IPS-15b (cell line): ENCODE data around the gene VMP1.
A peak's percentile ranks its signal among the peaks of the same experiment; 100 is the strongest.
"Not testable (repeated sequence)": the region's sequence is repeated elsewhere in the genome, so short reads cannot be mapped to it uniquely, and the experiment has no call there.

ENCODE experiments used
- H3K27me3 ChIP-seq: one replicate; pipeline ENCODE4 v1.6.1; 2013; ENCODE audit warnings: low read length; ENCODE audit not compliant: control insufficient read depth, insufficient read depth
- H3K36me3 ChIP-seq: one replicate; pipeline ENCODE4 v1.6.1; 2013; ENCODE audit warnings: low read length; ENCODE audit not compliant: control insufficient read depth, insufficient read depth
- H3K4me1 ChIP-seq: one replicate; pipeline ENCODE4 v1.6.1; 2013; ENCODE audit warnings: mild to moderate bottlenecking, low read length; ENCODE audit not compliant: control insufficient read depth, insufficient read depth
- H3K4me3 ChIP-seq: one replicate; pipeline ENCODE4 v1.5.1; 2013; ENCODE audit warnings: low read depth, low read length
- H3K9ac ChIP-seq: one replicate; pipeline ENCODE4 v1.6.1; 2013; ENCODE audit warnings: low read depth, mild to moderate bottlenecking, low read length
- H3K9me3 ChIP-seq: one replicate; pipeline ENCODE4 v1.6.1; 2013; ENCODE audit warnings: mild to moderate bottlenecking, low read length; ENCODE audit not compliant: control insufficient read depth, insufficient read depth

VMP1 gene

DNA sequence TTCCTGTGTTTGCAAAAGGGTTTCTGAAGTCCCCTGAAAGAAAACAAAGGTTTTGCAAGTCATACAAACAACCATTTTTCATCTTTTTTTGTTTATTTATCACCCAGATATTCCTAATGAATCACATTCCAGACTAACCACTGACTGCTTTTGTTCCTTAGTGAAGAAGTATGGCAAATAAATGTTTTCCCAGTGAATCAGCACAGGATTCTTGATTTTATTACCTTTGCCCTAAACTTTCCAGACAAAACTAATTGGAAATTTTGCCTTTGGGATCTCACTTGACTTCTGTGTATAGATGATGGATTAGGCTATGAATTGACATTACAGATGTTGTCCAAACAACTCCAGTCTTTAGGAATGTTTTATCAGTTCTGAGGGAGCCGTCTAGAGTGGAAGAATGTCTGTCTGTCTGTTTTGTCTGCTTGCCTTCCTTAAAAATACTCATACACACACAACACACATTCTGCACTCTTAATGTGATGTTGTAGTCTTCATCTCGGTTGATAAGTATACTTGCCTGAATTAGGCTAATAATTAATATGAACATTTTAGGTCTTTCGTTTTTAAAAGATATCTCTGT, 48.9 kb downstream of the VMP1 start:
- H3K4me3 ChIP-seq: no peak overlapping the region
- no peaks in the 10 kb centered on the region for H3K4me1 ChIP-seq
- no peak overlapping the region for H3K9ac ChIP-seq
- no peaks in the 10 kb centered on the region for H3K9me3 ChIP-seq
- H3K36me3 ChIP-seq: no peaks in the 10 kb centered on the region
- H3K27me3 ChIP-seq: no peaks in the 10 kb centered on the region

- H3K9ac ChIP-seq: no peak overlapping the region
- H3K27me3 ChIP-seq: no peaks in the 10 kb centered on the region
- no peak overlapping the region for H3K4me3 ChIP-seq
- H3K9me3 ChIP-seq: no peaks in the 10 kb centered on the region
- H3K36me3 ChIP-seq: no peaks in the 10 kb centered on the region
- peaks cover 3% of the 10 kb centered on the region for H3K4me1 ChIP-seq
Observed at GRCh38 chr17:59757043-59757442, 49.6 kb downstream of the VMP1 start.

- Histone ChIP-seq H3K27me3 (no peaks in the 10 kb centered on the region), H3K9me3 (no peaks in the 10 kb centered on the region), H3K36me3 (no peaks in the 10 kb centered on the region), H3K4me1 (peaks cover 3% of the 10 kb centered on the region), H3K4me3 (no peak overlapping the region), H3K9ac (no peak overlapping the region)
Observed at GRCh38 chr17:59757470-59757869, 50.0 kb downstream of the VMP1 start.

- Histone ChIP-seq H3K9me3 (no peaks in the 10 kb centered on the region), H3K36me3 (no peaks in the 10 kb centered on the region), H3K4me3 (no peak overlapping the region), H3K4me1 (peaks cover 3% of the 10 kb centered on the region), H3K27me3 (no peaks in the 10 kb centered on the region), H3K9ac (no peak overlapping the region)
Observed at GRCh38 chr17:59757881-59758385, 50.5 kb downstream of the VMP1 start.

DNA sequence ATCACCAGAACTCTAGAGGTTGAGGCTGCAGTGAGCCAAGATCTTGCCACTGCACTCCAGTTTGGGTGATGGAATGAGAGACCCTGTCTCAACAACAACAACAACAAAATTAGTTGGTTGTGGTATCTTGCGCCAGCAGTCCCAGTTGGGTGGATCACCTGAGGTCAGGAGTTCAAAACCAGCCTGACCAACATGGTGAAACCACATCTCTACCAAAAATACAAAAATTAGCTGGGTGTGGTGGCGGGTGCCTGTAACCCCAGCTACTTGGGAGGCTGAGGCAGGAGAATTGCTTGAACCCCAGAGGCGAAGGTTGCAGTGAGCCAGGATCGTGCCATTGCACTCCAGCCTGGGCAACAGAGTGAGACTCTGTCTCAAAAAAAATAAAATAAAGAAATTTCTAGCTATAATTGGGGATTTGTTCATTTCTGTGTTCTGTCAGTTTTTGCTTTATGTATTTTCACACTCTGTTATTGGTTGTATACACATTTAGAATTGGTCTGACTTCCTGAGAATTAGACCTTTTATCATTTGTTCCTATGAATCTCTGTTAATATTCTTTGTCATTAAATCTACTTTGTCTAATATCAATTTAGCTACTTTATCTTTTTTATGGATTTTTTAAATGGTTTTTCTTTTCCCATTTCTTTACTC, 51.7 kb downstream of the VMP1 start:
- not testable (repeated sequence) for H3K4me1 ChIP-seq, H3K9ac ChIP-seq, H3K36me3 ChIP-seq, H3K4me3 ChIP-seq, H3K27me3 ChIP-seq, H3K9me3 ChIP-seq

GRCh38 chr17:59760160-59760559, 52.7 kb downstream of the VMP1 start:
- Histone ChIP-seq H3K9ac (no peak overlapping the region), H3K4me3 (no peak overlapping the region), H3K4me1 (peaks cover 3% of the 10 kb centered on the region), H3K9me3 (no peaks in the 10 kb centered on the region), H3K27me3 (no peaks in the 10 kb centered on the region), H3K36me3 (no peaks in the 10 kb centered on the region)

DNA sequence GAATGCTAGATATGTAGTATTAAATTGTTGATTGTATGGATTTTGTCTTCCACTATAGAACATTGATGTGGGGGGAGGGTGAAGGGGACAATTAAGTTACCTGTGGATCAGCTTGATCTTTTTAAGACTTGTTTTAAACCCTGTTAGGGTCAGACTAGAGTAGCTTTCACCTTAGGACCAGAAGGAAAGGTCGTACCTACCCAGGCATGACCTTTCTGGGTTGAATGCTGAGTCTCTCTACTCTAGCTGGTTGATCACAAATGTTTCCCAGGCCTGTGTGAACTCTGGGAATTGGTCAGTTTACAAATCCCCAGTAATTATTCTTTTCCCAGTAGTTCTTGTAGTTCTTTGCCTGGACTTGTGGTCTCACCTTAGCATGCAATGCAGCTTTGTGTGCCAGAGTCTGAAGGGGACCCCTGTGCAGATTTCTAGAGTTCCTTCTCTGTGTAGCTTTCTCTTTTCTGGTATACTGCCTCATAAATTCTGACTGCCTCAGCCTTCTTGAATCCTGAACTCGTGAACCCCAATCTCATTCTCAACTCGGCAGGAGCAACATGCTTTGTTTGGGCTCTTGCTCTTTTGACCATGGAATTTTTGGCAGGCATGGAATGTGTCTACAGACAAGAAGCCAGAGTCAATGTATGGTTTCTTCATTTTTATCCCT, 54.1 kb downstream of the VMP1 start:
- Histone ChIP-seq H3K4me1 (peaks cover 3% of the 10 kb centered on the region), H3K9ac (peak overlapping the region; percentile 26)

GRCh38 chr17:59762049-59762823, 54.8 kb downstream of the VMP1 start:
- no peaks in the 10 kb centered on the region for H3K27me3 ChIP-seq
- no peak overlapping the region for H3K9ac ChIP-seq

More for the DNA sequence above, 54.1 kb downstream of the VMP1 start:
- H3K36me3 ChIP-seq: no peaks in the 10 kb centered on the region
- H3K4me3 ChIP-seq: no peak overlapping the region
- no peaks in the 10 kb centered on the region for H3K27me3 ChIP-seq
- H3K9me3 ChIP-seq: no peaks in the 10 kb centered on the region

DNA sequence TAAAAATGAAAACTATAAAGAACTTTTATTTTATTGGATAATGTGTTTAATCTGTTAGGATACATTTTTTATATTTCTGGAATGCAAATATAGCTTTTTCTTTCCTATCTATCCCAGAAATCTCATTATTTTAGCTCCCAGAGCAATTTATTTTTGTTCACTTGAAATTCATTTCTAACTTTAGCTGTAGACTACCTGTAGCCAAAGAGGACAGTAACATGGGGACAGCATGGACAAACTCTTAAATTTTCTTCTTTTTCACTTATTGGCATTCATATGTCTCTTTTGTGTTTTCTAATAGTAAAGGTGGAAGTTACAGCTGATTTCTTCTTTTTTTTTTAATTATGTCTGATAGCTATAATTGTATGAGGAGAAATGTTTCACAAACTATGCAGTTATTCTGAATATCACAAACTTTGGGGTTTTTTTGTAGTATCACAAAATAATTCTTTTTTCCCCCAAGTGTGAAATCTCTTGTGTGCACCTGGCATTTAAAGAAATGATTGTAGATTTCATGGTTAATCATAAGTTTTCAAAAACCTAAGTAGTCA, 55.4 kb downstream of the VMP1 start:
- Histone ChIP-seq H3K9me3 (no peaks in the 10 kb centered on the region), H3K27me3 (no peaks in the 10 kb centered on the region), H3K4me3 (no peak overlapping the region), H3K36me3 (no peaks in the 10 kb centered on the region), H3K9ac (no peak overlapping the region), H3K4me1 (peaks cover 3% of the 10 kb centered on the region)

More at GRCh38 chr17:59762049-59762823, 54.8 kb downstream of the VMP1 start:
- H3K9me3 ChIP-seq: no peaks in the 10 kb centered on the region
- H3K4me1 ChIP-seq: peaks cover 3% of the 10 kb centered on the region
- H3K4me3 ChIP-seq: no peak overlapping the region
- no peaks in the 10 kb centered on the region for H3K36me3 ChIP-seq

DNA sequence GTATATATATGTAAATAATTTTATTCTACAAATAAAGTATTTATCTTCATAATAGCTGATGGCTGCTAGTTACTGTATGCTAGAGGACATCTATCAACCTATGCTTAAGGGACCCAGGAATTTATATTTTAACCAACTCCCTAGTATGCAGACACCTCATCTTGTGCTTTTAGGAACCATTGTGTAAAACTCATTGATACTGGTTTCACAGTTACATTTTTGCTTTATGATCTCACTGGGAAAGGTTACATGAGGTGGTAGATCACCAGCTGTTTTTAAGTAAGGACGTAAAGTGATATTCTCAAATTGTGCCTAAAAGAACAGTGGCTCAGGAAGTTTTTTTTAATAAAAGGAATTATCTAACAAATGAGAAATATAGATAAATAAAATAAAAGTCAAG, 56.4 kb downstream of the VMP1 start:
- H3K4me1 ChIP-seq: peaks cover 3% of the 10 kb centered on the region
- H3K27me3 ChIP-seq: no peaks in the 10 kb centered on the region
- H3K9me3 ChIP-seq: no peaks in the 10 kb centered on the region
- no peaks in the 10 kb centered on the region for H3K36me3 ChIP-seq
- no peak overlapping the region for H3K9ac ChIP-seq
- H3K4me3 ChIP-seq: no peak overlapping the region

GRCh38 chr17:59764292-59764741, 56.9 kb downstream of the VMP1 start:
- Histone ChIP-seq H3K4me1 (peaks cover 3% of the 10 kb centered on the region), H3K9me3 (no peaks in the 10 kb centered on the region), H3K27me3 (no peaks in the 10 kb centered on the region), H3K9ac (no peak overlapping the region), H3K36me3 (no peaks in the 10 kb centered on the region), H3K4me3 (no peak overlapping the region)
